IPS DF 6.9 (cell line): ENCODE measurements around the gene HNRNPC.
"Not testable (repeated sequence)": the region's sequence is repeated elsewhere in the genome, so short reads cannot be mapped to it uniquely, and the experiment has no call there.

Source experiments
- DNase-seq: peaks from one replicate; pipeline ENCODE4 v3.0.0-alpha.2; 2013; ENCODE audit warnings: low read depth, low spot score
- H3K27ac ChIP-seq: one replicate; pipeline ENCODE4 v1.5.1; 2013; ENCODE audit warnings: low read length, control low read depth
- H3K27me3 ChIP-seq: 2 replicates; pipeline ENCODE4 v1.6.1; 2013; ENCODE audit warnings: mild to moderate bottlenecking, low read length; ENCODE audit not compliant: control insufficient read depth, insufficient read depth
- H3K36me3 ChIP-seq: 2 replicates; pipeline ENCODE4 v1.6.1; 2013; ENCODE audit warnings: low read length; ENCODE audit not compliant: control insufficient read depth, insufficient read depth
- H3K4me1 ChIP-seq: 2 replicates; pipeline ENCODE4 v1.6.1; 2013; ENCODE audit warnings: low read length; ENCODE audit not compliant: control insufficient read depth, insufficient read depth
- H3K4me3 ChIP-seq: 2 replicates; pipeline ENCODE4 v1.5.1; 2013; ENCODE audit warnings: mild to moderate bottlenecking, low read length
- H3K9me3 ChIP-seq: 2 replicates; pipeline ENCODE4 v1.6.1; 2013; ENCODE audit warnings: low read length, inconsistent platforms; ENCODE audit not compliant: control insufficient read depth, insufficient read depth
- WGBS: extraction: QIAGEN DNeasy Blood & Tissue Kit; methylation state at CpG from one replicate; pipeline ENCODE4 v1.1.7; 2013; ENCODE audit warnings: mixed read lengths, missing lambda C conversion rate; ENCODE audit not compliant: insufficient read length, insufficient coverage; 5-methylcytosine and 5-hydroxymethylcytosine counted together

HNRNPC gene

DNA sequence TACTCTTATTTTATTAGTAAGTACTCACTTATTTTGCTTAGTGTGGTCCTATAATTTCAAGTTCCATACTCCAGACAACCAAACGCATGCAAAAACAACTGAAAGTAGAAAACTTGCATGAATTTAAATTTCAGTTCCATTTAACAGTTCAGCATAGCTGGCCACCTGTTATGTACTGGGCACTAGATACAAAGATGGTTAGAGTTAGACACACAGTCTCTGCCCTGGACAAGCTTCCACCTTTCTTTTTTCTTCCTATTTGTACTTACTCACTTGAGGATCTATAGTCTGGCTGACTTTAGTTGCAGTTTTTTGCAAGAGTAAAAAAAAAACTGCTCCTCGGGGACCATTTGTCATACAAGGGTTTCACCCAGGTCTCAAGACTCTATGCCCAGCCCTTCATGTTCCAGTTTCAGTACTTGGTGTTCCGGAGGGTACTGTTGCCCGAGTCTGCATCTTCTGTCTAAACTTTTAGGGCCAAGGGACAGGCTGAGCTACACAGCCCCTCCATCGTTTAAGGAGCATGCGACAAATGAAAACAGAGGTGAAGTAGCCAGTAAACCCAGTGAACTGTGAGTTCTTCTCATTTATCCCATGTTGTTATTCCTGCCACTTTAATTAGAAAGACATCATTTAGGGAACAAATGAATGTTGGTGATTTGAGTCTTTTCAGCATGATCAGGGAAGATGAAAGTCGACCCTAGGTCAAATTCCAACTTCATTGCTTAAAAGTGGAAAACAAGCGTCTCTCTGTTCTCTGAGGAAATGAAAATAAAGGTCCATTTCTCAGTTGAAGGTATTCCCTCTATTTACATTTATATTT is 33.0 kb upstream of the HNRNPC start:
- H3K27ac ChIP-seq = no peak overlapping the region
- no CpG with 5 or more reads among the region's 8 CpGs for WGBS
- no peak for DNase-seq
- no peaks in the 10 kb centered on the region for H3K4me1 ChIP-seq
- H3K36me3 ChIP-seq = no peaks in the 10 kb centered on the region
- H3K9me3 ChIP-seq = no peaks in the 10 kb centered on the region
- no peak overlapping the region for H3K4me3 ChIP-seq
- no peaks in the 10 kb centered on the region for H3K27me3 ChIP-seq

DNA sequence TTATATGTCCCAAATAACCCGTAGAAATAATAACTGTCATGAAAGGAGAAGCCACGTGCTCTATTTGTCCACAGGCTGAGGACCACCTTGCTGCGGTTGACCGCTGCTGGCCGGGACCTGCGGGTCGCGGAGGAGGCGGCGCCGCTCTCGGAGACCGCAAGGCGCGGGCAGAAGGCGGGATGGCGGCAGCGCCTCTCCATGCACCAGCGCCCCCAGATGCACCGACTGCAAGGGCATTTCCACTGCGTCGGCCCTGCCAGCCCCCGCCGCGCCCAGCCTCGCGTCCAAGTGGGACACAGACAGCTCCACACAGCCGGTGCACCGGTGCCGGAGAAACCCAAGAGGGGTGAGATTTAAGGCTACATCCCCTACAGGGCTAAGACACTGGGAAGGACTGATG is 31.6 kb upstream of the HNRNPC start:
- Histone ChIP-seq H3K27me3 (no peaks in the 10 kb centered on the region), H3K36me3 (no peaks in the 10 kb centered on the region), H3K4me1 (no peaks in the 10 kb centered on the region), H3K9me3 (no peaks in the 10 kb centered on the region), H3K4me3 (peak overlapping the region; percentile 14; the same call in 1 of the 2 replicates), H3K27ac (no peak overlapping the region)
- peak; percentile 29 for DNase-seq
- WGBS = no CpG with 5 or more reads among the region's 30 CpGs

DNA sequence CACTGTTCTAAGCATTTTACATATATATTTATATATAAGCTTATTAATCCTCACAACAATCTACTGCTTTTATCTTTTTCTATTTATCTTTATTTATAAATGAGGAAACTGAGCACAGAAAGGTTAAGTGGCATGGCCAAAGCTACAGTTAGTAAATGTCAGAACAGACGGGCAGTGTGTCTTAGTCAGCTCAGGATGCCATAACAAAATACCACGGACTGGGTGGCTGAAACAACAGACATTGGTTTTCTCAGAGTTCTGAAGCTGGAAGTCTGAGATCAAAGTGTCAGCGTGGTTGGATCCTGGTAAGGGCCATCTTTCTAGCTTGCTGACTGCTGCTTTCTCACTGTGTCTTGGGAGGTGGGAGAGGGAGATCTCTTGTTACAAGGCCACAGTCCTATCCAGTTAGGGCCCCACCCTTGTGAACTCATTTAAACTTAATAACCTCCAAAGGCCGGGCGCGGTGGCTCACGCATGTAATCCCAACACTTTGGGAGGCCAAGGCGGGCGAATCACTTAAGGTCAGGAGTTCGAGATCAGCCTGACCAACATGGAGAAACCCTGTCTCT is 30.4 kb upstream of the HNRNPC start:
- Histone ChIP-seq H3K27ac (no peak overlapping the region), H3K9me3 (no peaks in the 10 kb centered on the region), H3K27me3 (no peaks in the 10 kb centered on the region), H3K36me3 (no peaks in the 10 kb centered on the region), H3K4me3 (no peak overlapping the region), H3K4me1 (no peaks in the 10 kb centered on the region)
- no CpG with 5 or more reads among the region's 10 CpGs for WGBS
- no peak for DNase-seq

DNA sequence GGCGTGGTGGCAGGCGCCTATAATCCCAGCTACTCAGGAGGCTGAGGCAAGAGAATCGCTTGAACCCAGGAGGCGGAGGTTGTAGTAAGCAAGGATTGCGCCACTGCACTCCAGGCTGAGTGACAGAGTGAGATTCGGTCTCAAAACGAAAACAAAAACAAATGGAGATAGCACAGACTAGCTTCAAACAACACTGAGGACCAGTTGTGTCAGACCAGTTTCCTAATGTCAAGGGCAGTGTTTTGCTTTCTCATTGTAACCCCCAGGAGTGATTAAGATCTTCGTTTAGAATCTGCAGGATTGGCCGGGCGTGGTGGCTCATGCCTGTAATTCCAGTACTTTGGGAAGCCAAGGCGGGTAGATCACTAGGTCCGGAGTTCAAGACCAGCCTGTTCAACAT is 29.1 kb upstream of the HNRNPC start:
- Histone ChIP-seq H3K9me3 (no peaks in the 10 kb centered on the region), H3K4me3 (no peak overlapping the region), H3K27me3 (no peaks in the 10 kb centered on the region), H3K27ac (no peak overlapping the region), H3K4me1 (no peaks in the 10 kb centered on the region), H3K36me3 (no peaks in the 10 kb centered on the region)
- DNase-seq = no peak
- no CpG with 5 or more reads among the region's 12 CpGs for WGBS

DNA sequence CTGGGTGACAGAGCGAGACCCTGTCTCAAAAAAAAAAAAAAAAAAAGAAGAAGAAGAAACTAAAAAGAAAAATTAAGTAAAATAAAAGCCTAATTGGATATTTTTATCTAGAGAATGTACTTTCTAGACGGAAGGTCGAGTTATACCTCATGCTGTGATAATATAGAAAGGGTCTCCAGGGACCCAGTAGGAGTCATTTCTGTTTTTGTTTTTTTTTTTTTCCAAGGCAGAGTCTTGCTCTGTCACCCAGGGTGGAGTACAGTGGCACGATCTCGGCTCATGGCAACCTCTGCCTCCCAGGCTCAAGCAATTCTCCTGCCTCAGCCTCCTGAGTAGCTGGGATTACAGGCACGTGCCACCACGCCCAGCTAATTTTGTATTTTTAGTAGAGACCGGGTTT is 24.8 kb upstream of the HNRNPC start:
- not testable (repeated sequence) for H3K27ac ChIP-seq, H3K9me3 ChIP-seq, H3K4me3 ChIP-seq, DNase-seq, H3K27me3 ChIP-seq, H3K36me3 ChIP-seq, H3K4me1 ChIP-seq
- no CpG with 5 or more reads among the region's 8 CpGs for WGBS

DNA sequence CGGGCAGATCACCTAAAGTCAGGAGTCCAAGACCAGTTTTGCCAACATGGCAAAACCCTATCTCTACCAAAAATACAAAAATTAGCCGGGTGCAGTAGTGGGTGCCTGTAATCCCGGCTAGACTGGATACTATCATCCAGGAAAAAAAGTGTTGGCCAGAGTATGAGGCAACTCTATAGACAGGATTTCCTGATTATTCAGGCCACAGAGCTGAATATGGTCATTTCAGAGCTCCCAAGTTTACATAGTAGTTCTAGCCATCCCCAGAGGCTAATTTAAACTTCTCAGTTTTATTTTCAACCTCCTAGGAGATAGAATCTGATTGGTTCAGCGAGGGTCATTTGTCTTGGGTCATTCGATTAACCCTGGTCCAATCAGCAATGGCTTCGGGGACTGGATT is 17.9 kb upstream of the HNRNPC start:
- no peak overlapping the region for H3K4me3 ChIP-seq
- H3K27me3 ChIP-seq = no peaks in the 10 kb centered on the region
- H3K4me1 ChIP-seq = no peaks in the 10 kb centered on the region
- no peak overlapping the region for H3K27ac ChIP-seq
- no peaks in the 10 kb centered on the region for H3K36me3 ChIP-seq
- WGBS = no CpG with 5 or more reads among the region's 6 CpGs
- no peak for DNase-seq
- no peaks in the 10 kb centered on the region for H3K9me3 ChIP-seq

DNA sequence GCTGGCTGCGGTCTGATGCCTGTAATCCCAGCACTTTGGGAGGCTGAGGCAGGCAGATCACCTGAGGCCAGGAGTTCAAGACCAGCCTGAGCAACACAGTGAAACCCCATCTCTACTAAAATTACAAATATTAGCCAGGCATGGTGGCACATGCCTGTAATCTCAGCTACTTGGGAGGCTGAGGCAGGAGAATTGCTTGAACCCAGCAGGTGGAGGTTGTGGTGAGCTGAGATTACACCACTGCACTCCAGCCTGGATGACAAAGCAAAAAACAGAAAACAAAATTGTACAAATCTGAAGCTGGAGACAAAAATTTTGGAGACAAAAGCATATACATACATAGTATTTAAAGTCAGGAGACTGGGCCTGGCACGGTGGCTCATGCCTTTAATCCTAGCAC is 17.3 kb upstream of the HNRNPC start:
- DNase-seq, H3K27ac ChIP-seq, H3K4me3 ChIP-seq, H3K36me3 ChIP-seq, H3K4me1 ChIP-seq, H3K9me3 ChIP-seq, H3K27me3 ChIP-seq: not testable (repeated sequence)
- WGBS = no CpG with 5 or more reads among the region's 2 CpGs

DNA sequence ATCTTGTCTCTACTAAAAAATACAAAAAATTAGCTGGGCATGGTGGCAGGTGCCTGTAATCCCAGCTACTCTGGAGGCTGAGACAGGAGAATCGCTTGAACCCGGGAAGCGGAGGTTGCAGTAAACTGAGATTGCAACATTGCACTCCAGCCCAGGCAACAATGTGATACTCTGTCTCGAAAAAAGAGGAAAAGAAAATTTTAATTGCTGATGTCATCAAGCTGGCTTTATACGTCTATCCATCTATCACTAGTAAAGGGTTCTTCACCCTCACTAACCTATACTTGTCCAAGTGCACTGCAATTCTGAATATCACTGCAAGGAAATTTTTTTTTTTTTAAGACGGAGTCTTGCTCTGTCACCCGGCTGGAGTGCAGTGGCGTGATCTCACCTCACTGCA is 12.7 kb upstream of the HNRNPC start:
- H3K4me3 ChIP-seq, H3K4me1 ChIP-seq, DNase-seq, H3K9me3 ChIP-seq, H3K27ac ChIP-seq, H3K27me3 ChIP-seq, H3K36me3 ChIP-seq: not testable (repeated sequence)
- no CpG with 5 or more reads among the region's 8 CpGs for WGBS

DNA sequence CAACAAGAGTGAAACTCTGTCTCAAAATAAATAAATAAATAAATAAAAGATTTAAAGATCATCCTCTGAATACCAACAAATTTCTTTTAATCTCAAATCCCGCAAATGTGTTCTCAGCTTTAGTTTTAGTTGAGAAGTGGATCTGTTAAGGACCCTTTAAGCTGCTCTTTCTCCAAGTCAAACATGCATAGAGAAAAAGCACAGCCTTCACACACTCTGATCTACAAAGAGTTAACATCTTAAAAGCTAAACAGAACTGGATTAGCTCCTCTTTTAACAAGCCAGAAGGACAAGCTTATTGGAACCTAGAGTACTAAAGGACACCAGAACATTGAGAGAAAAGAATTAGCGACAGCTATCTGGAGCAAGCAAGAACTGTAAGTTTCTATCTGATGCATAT is 10.5 kb upstream of the HNRNPC start, which contains the start of gene RPGRIP1:
TSS of gene RPGRIP1 (plus strand) at position 301 of the 400 bp plus-strand sequence. CDS start 7,894 bp downstream, outside the sequence.
- H3K9me3 ChIP-seq = no peaks in the 10 kb centered on the region
- no peak for DNase-seq
- no peak within 1 kb of the TSS for H3K27ac ChIP-seq
- H3K4me1 ChIP-seq = no peaks in the 10 kb centered on the region
- no CpG with 5 or more reads among the region's 2 CpGs for WGBS
- H3K27me3 ChIP-seq = no peaks in the 10 kb centered on the region
- no peaks in the 10 kb centered on the region for H3K36me3 ChIP-seq
- no peak within 1 kb of the TSS for H3K4me3 ChIP-seq

DNA sequence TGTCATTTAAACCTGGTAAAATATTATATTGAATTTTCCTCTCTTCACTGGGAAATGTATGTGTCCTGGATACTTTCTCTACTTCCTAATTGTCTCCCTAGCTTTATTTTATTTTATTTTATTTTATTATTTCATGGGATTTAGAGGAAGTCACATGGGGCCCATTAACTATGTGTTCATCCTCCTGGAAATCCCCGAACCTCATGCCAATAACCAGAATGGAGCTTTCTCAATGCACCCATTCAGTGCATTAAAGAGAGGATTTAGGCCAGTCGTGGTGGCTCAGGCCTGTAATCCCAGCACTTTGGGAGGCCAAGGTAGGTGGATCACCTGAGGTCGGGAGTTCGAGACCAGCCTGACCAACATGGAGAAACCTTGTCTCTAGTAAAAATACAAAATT is 9.4 kb upstream of the HNRNPC start:
- no peak overlapping the region for H3K27ac ChIP-seq
- no peak for DNase-seq
- no peaks in the 10 kb centered on the region for H3K4me1 ChIP-seq
- H3K36me3 ChIP-seq = no peaks in the 10 kb centered on the region
- no CpG with 5 or more reads among the region's 4 CpGs for WGBS
- H3K27me3 ChIP-seq = no peaks in the 10 kb centered on the region
- no peak overlapping the region for H3K4me3 ChIP-seq
- H3K9me3 ChIP-seq = no peaks in the 10 kb centered on the region
